Heart left ventricle (tissue), 16 donors: ENCODE results near the gene VPS13A. TPM values are rescaled to one million over a fixed set of nuclear protein-coding genes. Genes with fewer than 3 reads are reported as not detected.

ENCODE experiments used
- ATAC-seq, 4 donors: fragments of 200-7000 bp; cut with Tn5 transposase; one replicate each; pipeline ENCODE4 v1.9.1; 2020 to 2022; ENCODE audit warnings: moderate library complexity in 4 of 4, mild to moderate bottlenecking in 3 of 4, moderate number of reproducible peaks in 1 of 4
- DNase-seq, 5 donors: peaks; one replicate each; pipeline ENCODE4 v3.0.0-alpha.2; 2020
- H3K27ac ChIP-seq, 12 donors: fragments of 200-600 bp; sonication (generic) in 4 of 12; one replicate each; pipeline versions ENCODE4 v1.5.0 to v1.8.0; 2016 to 2022; ENCODE audit warnings: mild to moderate bottlenecking in 2 of 12
- H3K27me3 ChIP-seq, 9 donors: fragments of 200-600 bp; sonication (generic) in 2 of 9; one replicate each; pipeline versions ENCODE4 v1.5.1 to v1.8.0; 2016 to 2022; ENCODE audit warnings: mild to moderate bottlenecking in 3 of 9
- H3K36me3 ChIP-seq, 9 donors: fragments of 200-600 bp; sonication (generic) in 2 of 9; one replicate each; pipeline versions ENCODE4 v1.5.0 to v1.8.0; 2018 to 2022; ENCODE audit warnings: mild to moderate bottlenecking in 2 of 9
- H3K4me1 ChIP-seq, 12 donors: fragments of 200-600 bp; sonication (generic) in 4 of 12; one replicate each; pipeline versions ENCODE4 v1.5.0 to v1.8.0; 2016 to 2022; ENCODE audit warnings: mild to moderate bottlenecking in 3 of 12
- H3K4me3 ChIP-seq, 12 donors: fragments of 200-600 bp; sonication (generic) in 4 of 12; one replicate each; pipeline versions ENCODE4 v1.5.0 to v1.8.0; 2017 to 2022; ENCODE audit warnings: mild to moderate bottlenecking in 9 of 12, moderate library complexity in 4 of 12
- H3K9me3 ChIP-seq, 12 donors: fragments of 200-600 bp; sonication (generic) in 4 of 12; one replicate each; pipeline versions ENCODE4 v1.5.0 to v1.8.0; 2016 to 2022; ENCODE audit warnings: mild to moderate bottlenecking in 1 of 12
- POLR2A ChIP-seq, 2 donors: fragments of 450-650 bp; IDR thresholded peaks; one replicate each; pipeline ENCODE4 v1.6.1; 2017; ENCODE audit warnings: antibody characterized with exemption in 2 of 2, mild to moderate bottlenecking in 2 of 2, moderate library complexity in 2 of 2
- WGBS, 4 donors: extraction: QIAGEN DNeasy Blood & Tissue Kit in 2 of 4; methylation state at CpG; one replicate each; pipeline versions ENCODE4 v1.1.5 to v1.1.7; 2013 to 2018; 5-methylcytosine and 5-hydroxymethylcytosine counted together
- intact Hi-C, 10 donors: fragments of 100-400 bp; cut with DNase I; formaldehyde crosslinking; loops; one replicate each; pipeline versions ENCODE4 v1.11.1 to v1.14.2; 2022
- polyA plus RNA-seq, 2 donors: library from polyadenylated mRNA; stranded (reverse); fragments of 200-250 nt; gene quantifications; one replicate each; pipeline ENCODE4 v1.2.3, GENCODE V29; 2013
- total RNA-seq, 9 donors: library from RNA; depleted of rRNA in 2 of 9; stranded (reverse); fragments of >200 nt in 2 of 9; fragmentation: NEBNext Ultra II Directional in 3 of 9; extraction: Animal tissue kit (Norgen Biotek cat#: 25700) in 3 of 9; gene quantifications; one replicate each; pipeline versions ENCODE4 v1.1.0 to v1.2.4, GENCODE V29; 2016 to 2023
- TF ChIP-seq, protein P1 (sequence below), 12 donors: fragments of 200-600 bp; sonication (generic) in 4 of 12; IDR thresholded peaks; one replicate each; pipeline versions ENCODE4 v1.5.0 to v1.8.0; 2018 to 2022; ENCODE audit warnings: antibody characterized with exemption in 12 of 12, mild to moderate bottlenecking in 5 of 12
- donor health status: ischemic (EF 13 %, LVEDD 7.1; RV severe dilation, severe dysfunction).
- donor health status: healthy with polysubstance abuse.
- donor health status: DM: no; HTN: yes; CAD: no.
- donor health status: DM: no; HTN: no; CAD: no.
- donor health status: ischemic (EF 25% LVEDD 6.9; RV normal size, moderate dysfunction).
- donor health status: ischemic (EF 25% LVEDD 5.7; RV mildly dilated, moderate dysfunction).
- donor health status: healthy.
- donor health status: DM: yes; HTN: yes; CAD: no.
- donor health status: ischemic (EF 35%, LVEDD 5.7; RV mildly dilated, moderate dysfunction).
- donor health status: nonischemic (EF 11% LVEDD 7.7; RV severe dilation, severe dysfunction).
- donor health status: DM: yes; HTN: yes; CAD: no.
- donor health status: PGD.
- donor health status: ischemic (EF 29% LVEDD 5.4; RV normal size, mild dysfunction).
- donor health status: nonischemic (EF 23%, LVEDD 6.1; RV moderate dilation, normal function).

Gene VPS13A
- total and polyA plus RNA-seq, 11 donors: 8.6 to 42.2 (median 29.8) TPM

DNA sequence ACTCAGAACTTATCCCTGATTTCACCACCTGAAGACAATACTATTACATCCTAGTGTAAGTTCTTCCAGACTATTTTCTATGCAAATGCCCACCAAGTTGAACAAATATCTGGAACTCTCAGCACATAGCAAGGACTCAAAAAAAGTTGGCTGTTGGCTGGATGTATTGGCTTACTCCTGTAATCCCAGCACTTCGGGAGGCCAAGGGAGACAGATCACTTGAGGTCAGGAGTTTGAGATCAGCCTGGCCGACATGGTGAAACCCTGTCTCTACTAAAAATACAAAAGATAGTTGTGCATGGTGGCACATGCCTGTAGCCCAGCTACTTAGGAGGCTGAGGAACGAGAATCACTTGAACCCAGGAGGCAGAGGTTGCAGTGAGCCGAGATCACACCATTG lies 15.0 kb upstream of the VPS13A start:
- DNase-seq (no peak), ATAC-seq (peak in 1 of 4 donors; percentile 7)
- H3K9me3 ChIP-seq: no peaks in the 10 kb centered on the region
- intact Hi-C loops: loop anchor here in 3 of 10 donors (10.0 kb wide), 1 partner anchor 52 kb away; no protein-coding TSS in a partner anchor
- TF ChIP-seq, protein P1, sequence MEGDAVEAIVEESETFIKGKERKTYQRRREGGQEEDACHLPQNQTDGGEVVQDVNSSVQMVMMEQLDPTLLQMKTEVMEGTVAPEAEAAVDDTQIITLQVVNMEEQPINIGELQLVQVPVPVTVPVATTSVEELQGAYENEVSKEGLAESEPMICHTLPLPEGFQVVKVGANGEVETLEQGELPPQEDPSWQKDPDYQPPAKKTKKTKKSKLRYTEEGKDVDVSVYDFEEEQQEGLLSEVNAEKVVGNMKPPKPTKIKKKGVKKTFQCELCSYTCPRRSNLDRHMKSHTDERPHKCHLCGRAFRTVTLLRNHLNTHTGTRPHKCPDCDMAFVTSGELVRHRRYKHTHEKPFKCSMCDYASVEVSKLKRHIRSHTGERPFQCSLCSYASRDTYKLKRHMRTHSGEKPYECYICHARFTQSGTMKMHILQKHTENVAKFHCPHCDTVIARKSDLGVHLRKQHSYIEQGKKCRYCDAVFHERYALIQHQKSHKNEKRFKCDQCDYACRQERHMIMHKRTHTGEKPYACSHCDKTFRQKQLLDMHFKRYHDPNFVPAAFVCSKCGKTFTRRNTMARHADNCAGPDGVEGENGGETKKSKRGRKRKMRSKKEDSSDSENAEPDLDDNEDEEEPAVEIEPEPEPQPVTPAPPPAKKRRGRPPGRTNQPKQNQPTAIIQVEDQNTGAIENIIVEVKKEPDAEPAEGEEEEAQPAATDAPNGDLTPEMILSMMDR (IDR thresholded peaks at IDR 0.05): no peak
- TF ChIP-seq POLR2A (IDR thresholded peaks at IDR 0.05): no peak
- no peak overlapping the region for H3K4me3 ChIP-seq
- peaks cover 0 to 7% (median 2%) of the 10 kb centered on the region in 12 donors for H3K4me1 ChIP-seq
- WGBS, 4 donors: 34 to 59% (median 55%) methylated on average over 4 of the region's 4 CpGs
- H3K36me3 ChIP-seq: no peaks in the 10 kb centered on the region
- H3K27me3 ChIP-seq: no peaks in the 10 kb centered on the region
- H3K27ac ChIP-seq: no peak overlapping the region

DNA sequence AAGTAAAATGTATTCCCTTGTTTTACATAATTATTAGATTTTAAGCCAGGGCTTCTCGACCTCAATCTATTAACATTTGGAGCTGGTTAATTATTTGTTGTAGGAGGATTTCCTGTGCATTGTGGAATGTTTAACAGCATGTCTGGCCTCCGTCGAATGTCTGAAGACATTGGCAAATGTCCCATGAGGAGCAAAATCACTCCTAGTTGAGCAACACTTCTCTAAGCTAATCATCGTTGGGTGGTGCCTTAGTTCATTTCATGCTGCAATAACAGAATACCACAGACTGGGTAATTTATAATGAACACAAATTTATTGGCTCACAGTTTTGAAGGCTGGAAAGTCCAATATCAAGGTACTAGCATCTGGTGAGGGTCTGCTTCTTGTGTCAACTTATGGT lies 13.4 kb upstream of the VPS13A start:
- no peaks in the 10 kb centered on the region for H3K9me3 ChIP-seq
- DNase-seq (no peak), ATAC-seq (no peak)
- peaks cover 0 to 5% (median 0%) of the 10 kb centered on the region in 12 donors for H3K4me1 ChIP-seq
- no peaks in the 10 kb centered on the region for H3K27me3 ChIP-seq
- H3K4me3 ChIP-seq: no peak overlapping the region
- WGBS, 4 donors: 39 to 64% (median 44%) methylated on average over 4 of the region's 4 CpGs
- intact Hi-C loops: loop anchor here in 3 of 10 donors (10.0 kb wide), 1 partner anchor 51 kb away; no protein-coding TSS in a partner anchor
- H3K36me3 ChIP-seq: no peaks in the 10 kb centered on the region
- TF ChIP-seq, protein P1 (IDR thresholded peaks at IDR 0.05): no peak
- no peak for TF ChIP-seq POLR2A (IDR thresholded peaks at IDR 0.05)
- no peak overlapping the region for H3K27ac ChIP-seq

DNA sequence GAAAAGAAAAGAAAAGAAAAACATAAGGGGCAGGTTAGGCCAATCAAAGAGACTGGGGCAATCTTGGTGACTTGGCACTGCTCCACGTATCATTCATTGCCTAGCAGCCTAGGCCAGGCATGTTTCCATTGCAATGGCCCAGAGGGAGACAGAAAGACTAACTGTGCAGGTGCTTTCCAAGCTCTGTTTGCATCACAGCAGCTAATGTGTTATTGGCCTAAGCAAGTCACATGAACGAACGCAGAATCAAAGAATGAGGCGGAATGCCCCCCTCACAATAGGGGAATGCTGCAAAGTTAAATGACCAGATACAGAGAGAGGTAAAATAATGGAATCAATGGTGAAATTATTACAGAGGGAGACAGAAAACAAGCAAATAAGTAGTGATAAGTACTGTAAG lies 11.1 kb upstream of the VPS13A start:
- WGBS, 4 donors: 76 to 88% (median 80%) methylated on average over 4 of the region's 4 CpGs
- Histone ChIP-seq H3K36me3 (no peaks in the 10 kb centered on the region), H3K9me3 (no peaks in the 10 kb centered on the region), H3K27ac (no peak overlapping the region), H3K4me3 (no peak overlapping the region), H3K27me3 (no peaks in the 10 kb centered on the region), H3K4me1 (peaks cover 0 to 10% (median 0%) of the 10 kb centered on the region in 12 donors)
- DNase-seq (no peak), ATAC-seq (peak in 2 of 4 donors; percentile 16 to 27)
- TF ChIP-seq, protein P1 (IDR thresholded peaks at IDR 0.05): no peak
- TF ChIP-seq POLR2A (IDR thresholded peaks at IDR 0.05): no peak
- intact Hi-C loops: loop anchor here in 4 of 10 donors (5.0 to 10.0 kb wide), 2 partner anchors 49 to 51 kb away; no protein-coding TSS in a partner anchor

DNA sequence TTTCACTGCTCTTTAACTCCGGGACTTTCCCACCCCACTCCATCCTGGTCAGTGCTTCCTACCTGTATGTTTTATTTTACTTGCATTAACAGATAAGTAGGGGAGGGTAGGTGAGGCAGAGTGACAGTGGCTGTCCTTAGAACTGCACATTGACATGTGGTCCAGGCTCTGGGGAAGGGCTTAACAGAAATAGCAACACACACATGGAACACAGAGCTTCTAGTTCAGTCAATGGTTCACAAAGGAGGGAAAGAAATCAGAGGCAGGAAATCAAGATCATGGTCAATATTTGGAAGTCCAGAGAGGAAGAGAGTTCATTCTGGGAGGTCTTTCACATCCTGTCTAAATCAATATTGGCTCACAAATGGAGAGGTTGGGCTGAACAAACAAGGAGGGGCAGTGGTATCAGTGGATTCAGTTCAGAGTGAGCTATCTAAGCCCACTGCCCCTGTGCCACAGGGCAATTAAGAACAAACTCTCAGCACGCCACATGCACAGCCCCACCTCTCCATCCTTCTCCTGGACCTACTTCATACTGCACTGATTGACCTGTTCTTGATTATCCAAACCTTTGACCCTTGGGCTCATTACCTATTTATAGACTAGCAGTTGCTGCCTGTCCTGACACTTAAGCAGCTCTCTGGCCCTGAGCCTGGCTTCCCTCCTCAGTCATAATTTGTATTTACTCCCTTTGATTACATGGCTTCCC lies 6.2 kb upstream of the VPS13A start:
- no peaks in the 10 kb centered on the region for H3K9me3 ChIP-seq
- ATAC-seq: peak; percentile 87 to 94 (median 93)
- H3K27me3 ChIP-seq: no peaks in the 10 kb centered on the region
- WGBS, 4 donors: 78 to 88% (median 84%) methylated on average over 2 of the region's 2 CpGs
- peaks cover 0 to 15% (median 5%) of the 10 kb centered on the region in 12 donors for H3K4me1 ChIP-seq
- H3K36me3 ChIP-seq: no peaks in the 10 kb centered on the region
- peak overlapping the region in 11 of 12 donors; percentile 19 to 74 (median 58) for H3K27ac ChIP-seq
- peak in 4 of 5 donors; percentile 16 to 59 (median 49) for DNase-seq
- no peak overlapping the region for H3K4me3 ChIP-seq
- intact Hi-C loops: loop anchor here in 1 of 10 donors (10.0 kb wide), 2 partner anchors 164 to 1064 kb away; partner anchors contain the start of gene CEP78
- TF ChIP-seq, protein P1 (IDR thresholded peaks at IDR 0.05): no peak
- TF ChIP-seq POLR2A (IDR thresholded peaks at IDR 0.05): no peak
